CD4-positive, alpha-beta memory T cell (primary cell): Measurements from ENCODE around the gene GALNTL6. TPM values are rescaled to one million over a fixed set of nuclear protein-coding genes. Genes with fewer than 3 reads are reported as not detected.
"Not testable (repeated sequence)": the region's sequence is repeated elsewhere in the genome, so short reads cannot be mapped to it uniquely, and the experiment has no call there.

ENCODE experiments used
- CTCF ChIA-PET: fragments of 350-600 bp; sonication (Branson Sonifier 250); formaldehyde crosslinking; loops from one replicate; lab custom pipeline; 2021; ENCODE audit warnings: inconsistent platforms; ENCODE audit not compliant: partially characterized antibody; lab: Charles Lee
- POLR2A ChIA-PET: fragments of 350-600 bp; sonication (Branson Sonifier 250); formaldehyde crosslinking; loops from one replicate; lab custom pipeline; 2021; ENCODE audit not compliant: partially characterized antibody; lab: Charles Lee
- DNase-seq, 5 donors: peaks; one replicate each; pipeline versions ENCODE4 v3.0.0 to v3.0.0-alpha.2; 2020 to 2022; ENCODE audit warnings: mixed read lengths in 1 of 5
- H3K27ac ChIP-seq: one replicate; pipeline ENCODE4 v1.7.0; 2013; ENCODE audit warnings: low read depth, low read length
- H3K27me3 ChIP-seq: 2 replicates; pipeline ENCODE4 v1.7.0; 2013; ENCODE audit warnings: mild to moderate bottlenecking, low read length, moderate library complexity; ENCODE audit not compliant: insufficient read depth
- H3K36me3 ChIP-seq: 2 replicates; pipeline ENCODE4 v1.7.0; 2013; ENCODE audit warnings: mild to moderate bottlenecking, low read length, moderate library complexity; ENCODE audit not compliant: insufficient read depth
- H3K4me1 ChIP-seq: 2 replicates; pipeline ENCODE4 v1.7.0; 2013; ENCODE audit warnings: mild to moderate bottlenecking, low read length, moderate library complexity; ENCODE audit not compliant: insufficient read depth
- H3K4me3 ChIP-seq, 2 donors: one replicate each; pipeline ENCODE4 v1.7.0; 2013; ENCODE audit warnings: low read length in 2 of 2, mild to moderate bottlenecking in 1 of 2
- H3K9me3 ChIP-seq, 2 donors: one replicate each; pipeline ENCODE4 v1.7.0; 2013; ENCODE audit warnings: low read length in 2 of 2, control low read depth in 1 of 2; ENCODE audit not compliant: control insufficient read depth in 1 of 2
- H3K27ac Mint-ChIP-seq, 7 donors: one replicate each; pipeline ENCODE4 v1.8.0; 2020 to 2021; ENCODE audit warnings: mixed read lengths in 7 of 7, mild to moderate bottlenecking in 6 of 7, inconsistent platforms in 3 of 7, moderate library complexity in 3 of 7
- H3K27me3 Mint-ChIP-seq, 2 donors: one replicate each; pipeline ENCODE4 v1.8.0; 2020 to 2021; ENCODE audit warnings: mixed read lengths in 2 of 2
- H3K36me3 Mint-ChIP-seq, 2 donors: one replicate each; pipeline ENCODE4 v1.8.0; 2020 to 2021; ENCODE audit warnings: mixed read lengths in 2 of 2, inconsistent platforms in 1 of 2, mild to moderate bottlenecking in 1 of 2
- H3K4me1 Mint-ChIP-seq, 4 donors: one replicate each; pipeline ENCODE4 v1.8.0; 2020 to 2021; ENCODE audit warnings: mixed read lengths in 4 of 4, mild to moderate bottlenecking in 1 of 4
- H3K4me3 Mint-ChIP-seq, 8 donors: one replicate each; pipeline ENCODE4 v1.8.0; 2020 to 2021; ENCODE audit warnings: mixed read lengths in 8 of 8, mild to moderate bottlenecking in 7 of 8, moderate library complexity in 6 of 8, inconsistent platforms in 3 of 8
- H3K9me3 Mint-ChIP-seq, 8 donors: one replicate each; pipeline ENCODE4 v1.8.0; 2020 to 2021; ENCODE audit warnings: mixed read lengths in 8 of 8, mild to moderate bottlenecking in 5 of 8, inconsistent platforms in 3 of 8, moderate library complexity in 1 of 8
- intact Hi-C: fragments of 100-400 bp; cut with micrococcal nuclease; formaldehyde crosslinking; loops from one replicate; pipeline ENCODE4 v1.15.1; 2023
- polyA plus RNA-seq, 2 donors: library from polyadenylated mRNA; unstranded; fragments of 300-500 nt; fragmentation: Illumina TruSeq; gene quantifications; one replicate each; pipeline ENCODE4 v1.2.3, GENCODE V29; 2021
- total RNA-seq, 2 experiments: library from RNA; stranded (reverse); gene quantifications; one replicate each; pipeline ENCODE4 v1.2.3, GENCODE V29; 2021

GALNTL6 gene
- total and polyA plus RNA-seq, 4 experiments from 2014 or later: not detected

GRCh38 chr4:172887959-172888358 is 1074.8 kb downstream of the GALNTL6 start:
- DNase-seq: no peak
- Mint-ChIP-seq H3K27me3 (no peaks in the 10 kb centered on the region), H3K27ac (no peak overlapping the region), H3K36me3 (no peaks in the 10 kb centered on the region), H3K4me3 (no peak overlapping the region), H3K9me3 (peaks cover 0 to 10% (median 2%) of the 10 kb centered on the region in 8 donors), H3K4me1 (no peaks in the 10 kb centered on the region)
- no peak overlapping the region for H3K4me3 ChIP-seq
- H3K4me1 ChIP-seq: no peaks in the 10 kb centered on the region
- H3K36me3 ChIP-seq: no peaks in the 10 kb centered on the region
- H3K27me3 ChIP-seq: no peaks in the 10 kb centered on the region
- CTCF ChIA-PET: no interaction called here
- H3K9me3 ChIP-seq: no peaks in the 10 kb centered on the region
- POLR2A ChIA-PET: no interaction called here
- no peak overlapping the region for H3K27ac ChIP-seq
- intact Hi-C loops: no loop called here

- Mint-ChIP-seq H3K36me3 (no peaks in the 10 kb centered on the region), H3K27ac (no peak overlapping the region), H3K9me3 (peaks cover 0 to 20% (median 10%) of the 10 kb centered on the region in 8 donors), H3K4me3 (no peak overlapping the region), H3K4me1 (no peaks in the 10 kb centered on the region), H3K27me3 (no peaks in the 10 kb centered on the region)
- H3K36me3 ChIP-seq: no peaks in the 10 kb centered on the region
- peaks cover 0 to 5% of the 10 kb centered on the region in 2 donors for H3K9me3 ChIP-seq
- H3K4me1 ChIP-seq: no peaks in the 10 kb centered on the region
- no peak for DNase-seq
- intact Hi-C loops: no loop called here
- no peaks in the 10 kb centered on the region for H3K27me3 ChIP-seq
- POLR2A ChIA-PET: no interaction called here
- H3K27ac ChIP-seq: no peak overlapping the region
- no peak overlapping the region for H3K4me3 ChIP-seq
- CTCF ChIA-PET: no interaction called here
These were observed 1079.1 kb downstream of the GALNTL6 start for GRCh38 chr4:172892300-172892699.

- CTCF ChIA-PET: no interaction called here
- no peaks in the 10 kb centered on the region for H3K36me3 ChIP-seq
- Mint-ChIP-seq H3K9me3 (peaks cover 0 to 21% (median 12%) of the 10 kb centered on the region in 8 donors), H3K4me3 (no peak overlapping the region), H3K4me1 (no peaks in the 10 kb centered on the region), H3K27me3 (peaks cover 0 to 1% of the 10 kb centered on the region in 2 donors), H3K36me3 (no peaks in the 10 kb centered on the region), H3K27ac (no peak overlapping the region)
- no peak for DNase-seq
- POLR2A ChIA-PET: no interaction called here
- H3K27me3 ChIP-seq: no peaks in the 10 kb centered on the region
- intact Hi-C loops: no loop called here
- no peak overlapping the region for H3K27ac ChIP-seq
- H3K4me3 ChIP-seq: no peak overlapping the region
- H3K9me3 ChIP-seq: peaks cover 0 to 5% of the 10 kb centered on the region in 2 donors
- H3K4me1 ChIP-seq: no peaks in the 10 kb centered on the region
These were observed 1082.5 kb downstream of the GALNTL6 start for GRCh38 chr4:172895699-172896098.

GRCh38 chr4:172897046-172897445 is 1083.8 kb downstream of the GALNTL6 start:
- H3K27ac Mint-ChIP-seq: no peak overlapping the region
- Histone ChIP-seq H3K4me1 (no peaks in the 10 kb centered on the region), H3K36me3 (no peaks in the 10 kb centered on the region), H3K9me3 (peaks cover 0 to 5% of the 10 kb centered on the region in 2 donors), H3K4me3 (no peak overlapping the region), H3K27ac (no peak overlapping the region), H3K27me3 (no peaks in the 10 kb centered on the region)
- H3K36me3 Mint-ChIP-seq: no peaks in the 10 kb centered on the region
- no peaks in the 10 kb centered on the region for H3K4me1 Mint-ChIP-seq
- POLR2A ChIA-PET: no interaction called here
- DNase-seq: no peak
- H3K27me3 Mint-ChIP-seq: peaks cover 0 to 1% of the 10 kb centered on the region in 2 donors
- H3K9me3 Mint-ChIP-seq: peaks cover 0 to 21% (median 11%) of the 10 kb centered on the region in 8 donors
- H3K4me3 Mint-ChIP-seq: no peak overlapping the region
- CTCF ChIA-PET: no interaction called here
- intact Hi-C loops: no loop called here

GRCh38 chr4:172898715-172899114 is 1085.5 kb downstream of the GALNTL6 start:
- Histone ChIP-seq H3K27ac (no peak overlapping the region), H3K9me3 (peaks cover 0 to 5% of the 10 kb centered on the region in 2 donors), H3K4me1 (no peaks in the 10 kb centered on the region), H3K4me3 (no peak overlapping the region), H3K36me3 (no peaks in the 10 kb centered on the region), H3K27me3 (no peaks in the 10 kb centered on the region)
- no peak for DNase-seq
- ChIA-PET CTCF (no interaction called here), POLR2A (no interaction called here)
- Mint-ChIP-seq H3K9me3 (peaks cover 0 to 20% (median 11%) of the 10 kb centered on the region in 8 donors), H3K4me1 (no peaks in the 10 kb centered on the region), H3K4me3 (no peak overlapping the region), H3K27me3 (peaks cover 1 to 2% of the 10 kb centered on the region in 2 donors), H3K27ac (no peak overlapping the region), H3K36me3 (no peaks in the 10 kb centered on the region)
- intact Hi-C loops: no loop called here

- H3K4me3 ChIP-seq: no peak overlapping the region
- H3K27me3 ChIP-seq: no peaks in the 10 kb centered on the region
- Mint-ChIP-seq H3K9me3 (peaks cover 0 to 16% (median 11%) of the 10 kb centered on the region in 8 donors), H3K27me3 (peaks cover 1 to 2% of the 10 kb centered on the region in 2 donors), H3K4me1 (no peaks in the 10 kb centered on the region), H3K36me3 (no peaks in the 10 kb centered on the region), H3K27ac (no peak overlapping the region), H3K4me3 (no peak overlapping the region)
- intact Hi-C loops: no loop called here
- CTCF ChIA-PET: no interaction called here
- H3K27ac ChIP-seq: no peak overlapping the region
- POLR2A ChIA-PET: no interaction called here
- no peak for DNase-seq
- H3K36me3 ChIP-seq: no peaks in the 10 kb centered on the region
- H3K4me1 ChIP-seq: no peaks in the 10 kb centered on the region
- H3K9me3 ChIP-seq: peaks cover 0 to 5% of the 10 kb centered on the region in 2 donors
These were observed 1086.7 kb downstream of the GALNTL6 start for GRCh38 chr4:172899861-172900260.

GRCh38 chr4:172900900-172901299 is 1087.7 kb downstream of the GALNTL6 start:
- Mint-ChIP-seq H3K4me3 (no peak overlapping the region), H3K27ac (no peak overlapping the region), H3K27me3 (peaks cover 1 to 4% of the 10 kb centered on the region in 2 donors), H3K4me1 (no peaks in the 10 kb centered on the region), H3K36me3 (no peaks in the 10 kb centered on the region), H3K9me3 (peaks cover 0 to 10% (median 6%) of the 10 kb centered on the region in 8 donors)
- POLR2A ChIA-PET: no interaction called here
- Histone ChIP-seq H3K27me3 (no peaks in the 10 kb centered on the region), H3K4me1 (no peaks in the 10 kb centered on the region), H3K9me3 (peaks cover 0 to 5% of the 10 kb centered on the region in 2 donors), H3K27ac (no peak overlapping the region), H3K4me3 (no peak overlapping the region), H3K36me3 (no peaks in the 10 kb centered on the region)
- CTCF ChIA-PET: no interaction called here
- DNase-seq: no peak
- intact Hi-C loops: no loop called here

- POLR2A ChIA-PET, intact Hi-C loops, H3K36me3 ChIP-seq, CTCF ChIA-PET, DNase-seq, H3K4me1 Mint-ChIP-seq, H3K27me3 Mint-ChIP-seq, H3K4me3 ChIP-seq, H3K27ac ChIP-seq, H3K4me3 Mint-ChIP-seq, H3K27ac Mint-ChIP-seq, H3K27me3 ChIP-seq, H3K36me3 Mint-ChIP-seq, H3K9me3 ChIP-seq, H3K4me1 ChIP-seq: not testable (repeated sequence)
- peaks cover 0 to 11% (median 4%) of the 10 kb centered on the region in 8 donors for H3K9me3 Mint-ChIP-seq
These were observed 1099.3 kb downstream of the GALNTL6 start for GRCh38 chr4:172912468-172912867.
